Measurements from ENCODE around the gene PSTPIP1.

DNA sequence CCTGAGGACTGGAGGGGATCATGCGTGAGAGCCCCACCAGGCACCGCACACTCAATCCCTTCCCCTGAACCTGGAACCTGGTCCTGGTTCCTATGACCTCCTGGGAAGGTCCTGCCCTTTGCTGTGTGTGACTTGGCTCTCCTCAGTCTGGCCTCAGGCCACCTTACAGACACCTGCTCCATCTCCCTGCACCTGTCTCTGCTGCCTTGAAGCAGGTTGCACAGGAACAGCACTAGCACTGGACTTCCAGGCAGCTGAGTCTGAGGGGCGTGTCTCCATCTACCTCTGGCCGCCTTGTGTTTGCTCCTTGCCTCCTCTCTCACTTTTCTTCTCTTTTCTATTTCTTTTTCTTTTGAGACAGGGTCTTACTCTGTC is 15.4 kb downstream of the PSTPIP1 start:
- TF ChIP-seq JUN (IDR thresholded peaks at IDR 0.05; ENCODE audit: low read depth, low read length) (no peak), CREB1 (IDR thresholded peaks at IDR 0.05) (no peak), SP1 (IDR thresholded peaks at IDR 0.05; ENCODE audit: low read depth, low read length) (no peak), USF2 (IDR thresholded peaks at IDR 0.05; ENCODE audit: low read length) (no peak), EZH2 (IDR thresholded peaks at IDR 0.05; ENCODE audit: low read depth, low read length, severe bottlenecking) (no peak)
- TF ChIP-seq, protein P1, sequence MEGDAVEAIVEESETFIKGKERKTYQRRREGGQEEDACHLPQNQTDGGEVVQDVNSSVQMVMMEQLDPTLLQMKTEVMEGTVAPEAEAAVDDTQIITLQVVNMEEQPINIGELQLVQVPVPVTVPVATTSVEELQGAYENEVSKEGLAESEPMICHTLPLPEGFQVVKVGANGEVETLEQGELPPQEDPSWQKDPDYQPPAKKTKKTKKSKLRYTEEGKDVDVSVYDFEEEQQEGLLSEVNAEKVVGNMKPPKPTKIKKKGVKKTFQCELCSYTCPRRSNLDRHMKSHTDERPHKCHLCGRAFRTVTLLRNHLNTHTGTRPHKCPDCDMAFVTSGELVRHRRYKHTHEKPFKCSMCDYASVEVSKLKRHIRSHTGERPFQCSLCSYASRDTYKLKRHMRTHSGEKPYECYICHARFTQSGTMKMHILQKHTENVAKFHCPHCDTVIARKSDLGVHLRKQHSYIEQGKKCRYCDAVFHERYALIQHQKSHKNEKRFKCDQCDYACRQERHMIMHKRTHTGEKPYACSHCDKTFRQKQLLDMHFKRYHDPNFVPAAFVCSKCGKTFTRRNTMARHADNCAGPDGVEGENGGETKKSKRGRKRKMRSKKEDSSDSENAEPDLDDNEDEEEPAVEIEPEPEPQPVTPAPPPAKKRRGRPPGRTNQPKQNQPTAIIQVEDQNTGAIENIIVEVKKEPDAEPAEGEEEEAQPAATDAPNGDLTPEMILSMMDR (IDR thresholded peaks at IDR 0.05; ENCODE audit: control extremely low read depth in 1 of 3, insufficient read depth in 1 of 3, low read depth in 1 of 3, low read length in 3 of 3) = no peak
